Measurements from ENCODE around the gene NDUFAF2.
"Not testable (repeated sequence)": the region's sequence is repeated elsewhere in the genome, so short reads cannot be mapped to it uniquely, and the experiment has no call there.

Gene NDUFAF2

DNA sequence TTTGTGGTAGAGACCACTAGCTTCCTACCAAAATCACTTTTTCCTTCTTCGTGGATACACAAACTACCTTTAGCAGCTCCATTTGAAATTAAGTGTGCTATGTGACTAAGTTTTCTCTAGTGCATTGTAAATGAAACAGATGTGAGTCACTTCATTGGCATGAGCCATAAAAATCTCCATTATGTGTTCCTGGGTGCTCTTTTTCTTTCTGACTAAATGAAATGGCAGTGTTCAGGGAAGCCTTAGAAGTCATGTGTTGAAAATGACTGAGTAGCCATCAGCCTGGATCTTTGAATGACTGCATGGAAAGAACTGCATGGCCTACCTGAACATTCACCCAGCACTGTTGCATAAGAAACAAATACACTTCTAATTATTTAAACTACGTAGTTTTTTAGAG lies 107.9 kb downstream of the NDUFAF2 start:
- DNase-seq: no peak

- DNase-seq: no peak
Measured at GRCh38 chr5:61053937-61054336, 108.9 kb downstream of the NDUFAF2 start.

DNA sequence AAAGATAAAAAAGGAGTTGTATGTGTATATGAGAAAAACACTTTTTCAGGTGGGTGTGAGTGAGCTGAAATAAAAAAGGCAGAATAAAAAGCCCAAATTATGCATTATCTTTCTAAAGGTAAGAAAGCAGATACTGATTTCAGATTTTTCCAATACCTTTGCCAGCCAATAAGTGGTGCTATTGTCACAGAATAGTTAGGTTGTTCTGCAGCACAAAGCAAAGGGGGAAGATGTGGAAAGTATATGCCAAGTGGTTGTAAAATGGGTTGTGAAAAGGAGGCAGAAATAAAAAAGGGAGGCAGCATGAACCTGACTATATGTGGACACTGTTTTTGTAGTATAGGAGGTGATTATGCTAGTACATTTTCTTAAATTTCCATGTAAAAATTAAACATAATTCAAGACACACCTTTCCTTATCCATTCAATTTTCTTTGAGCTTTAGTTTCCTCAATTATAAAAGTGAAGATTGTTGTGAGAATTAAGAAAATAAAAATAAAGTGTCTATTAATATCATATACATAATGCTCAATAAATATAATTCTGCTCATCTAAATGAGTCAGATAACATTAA lies 110.5 kb downstream of the NDUFAF2 start:
- DNase-seq: no peak

DNA sequence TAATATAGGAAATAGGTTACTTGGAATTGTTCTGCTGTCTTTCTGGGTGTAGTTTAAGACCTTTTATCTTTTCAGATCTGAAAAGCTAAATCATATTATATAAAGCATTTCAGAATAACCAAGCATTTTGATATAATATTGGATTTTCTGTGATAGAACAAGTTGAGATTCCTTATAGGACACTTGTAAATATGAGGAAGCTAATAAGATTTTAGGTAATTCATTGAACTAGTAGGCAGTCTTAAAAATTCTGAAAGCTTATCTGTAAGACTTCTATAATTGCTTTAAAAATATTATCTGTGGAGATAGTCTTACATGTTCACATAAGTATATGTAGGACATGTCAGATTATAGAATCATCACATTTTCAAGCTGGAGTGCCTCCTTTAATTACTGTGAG lies 114.5 kb downstream of the NDUFAF2 start:
- no peak for DNase-seq

DNA sequence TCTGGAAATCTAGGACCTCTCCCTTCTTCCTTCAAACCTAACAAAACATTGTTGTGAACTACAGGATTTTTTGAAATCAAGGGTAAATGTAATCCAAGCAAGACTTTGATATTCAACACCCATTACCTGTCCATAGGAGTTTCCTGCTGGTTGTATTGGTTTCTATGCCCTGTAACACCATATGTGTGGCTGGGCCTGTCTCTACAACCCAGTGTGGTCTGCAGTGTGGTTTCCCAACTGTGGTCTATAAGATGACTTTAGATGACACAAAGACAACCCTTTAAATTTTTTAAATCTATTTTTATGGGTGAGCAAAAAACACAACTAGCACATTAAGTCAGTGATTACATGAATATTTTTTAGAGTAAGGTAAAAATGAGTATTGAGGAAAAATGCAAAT lies 124.1 kb downstream of the NDUFAF2 start:
- no peak for DNase-seq

DNA sequence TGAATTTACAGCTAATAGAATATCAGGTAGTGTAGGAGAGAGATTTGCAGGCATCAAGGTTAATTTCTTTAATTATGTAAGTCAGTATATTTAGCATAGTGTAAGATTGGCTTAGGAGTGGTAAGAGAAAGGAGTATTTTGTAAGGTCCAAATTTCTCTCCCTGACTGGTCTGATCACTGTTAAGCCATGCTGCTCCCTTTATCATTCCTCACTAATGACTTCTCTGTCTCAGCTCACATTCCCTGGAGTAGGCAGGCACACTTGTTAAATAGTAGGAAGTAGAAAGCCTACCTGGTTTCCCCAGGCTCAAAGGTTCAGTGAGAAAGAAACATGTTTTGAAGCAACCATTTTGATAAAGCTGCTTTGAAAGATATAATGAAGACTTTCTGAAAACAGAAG lies 126.5 kb downstream of the NDUFAF2 start:
- no peak for DNase-seq

DNA sequence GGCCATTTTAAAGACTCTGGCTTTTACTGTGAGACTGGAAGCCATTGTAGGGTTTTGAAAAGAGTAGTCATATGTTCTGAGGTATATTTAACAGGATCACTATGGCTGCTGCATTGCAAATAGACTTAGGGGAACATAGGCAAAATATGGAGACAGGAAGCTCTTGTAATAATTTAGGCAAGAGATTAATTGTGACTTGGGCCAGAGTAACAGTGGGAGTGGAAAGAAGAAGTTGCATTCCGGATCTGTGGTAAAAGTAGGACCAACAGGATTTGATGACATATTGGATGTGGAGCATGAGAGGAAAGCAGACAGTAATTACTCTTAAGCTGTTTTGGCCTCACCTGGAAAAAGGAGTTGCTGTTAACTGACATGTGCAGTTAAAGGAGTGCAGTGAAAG lies 131.6 kb downstream of the NDUFAF2 start:
- no peak for DNase-seq

- no peak for DNase-seq
Measured at GRCh38 chr5:61081741-61082140, 136.7 kb downstream of the NDUFAF2 start.

DNA sequence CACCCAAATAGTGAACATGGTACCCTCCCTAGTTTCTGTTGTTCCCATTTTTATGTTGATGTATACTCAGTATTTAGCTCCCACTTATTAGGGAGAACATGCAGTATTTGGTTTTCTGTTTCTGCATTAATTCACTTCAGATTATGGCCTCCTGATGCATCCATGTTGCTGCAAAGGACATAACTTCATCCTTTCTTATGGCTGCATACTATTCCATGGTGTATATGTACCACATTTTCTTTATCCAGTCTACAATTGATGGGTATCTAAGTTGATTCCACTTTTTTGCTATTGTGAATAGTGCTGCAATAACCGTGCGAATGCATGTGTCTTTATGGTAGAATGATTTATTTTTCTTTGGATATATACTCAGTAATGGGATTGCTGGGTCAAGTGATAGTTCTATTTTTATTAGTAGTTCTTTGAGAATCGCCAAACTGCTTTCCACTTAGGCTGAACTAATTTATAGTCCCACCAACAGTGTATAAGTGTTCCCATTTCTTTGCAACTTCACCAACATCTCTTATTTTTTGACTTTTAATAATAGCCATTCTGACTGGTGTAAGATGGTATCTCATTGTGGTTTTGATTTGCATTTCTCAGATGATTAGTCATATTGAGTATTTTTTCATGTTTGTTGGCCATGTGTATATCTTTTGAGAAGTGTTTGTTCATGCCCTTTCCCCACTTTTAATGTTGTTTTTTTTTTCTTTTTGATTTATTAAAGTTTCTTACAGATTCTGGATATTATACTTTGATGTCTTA lies 137.7 kb downstream of the NDUFAF2 start:
- DNase-seq: no peak

GRCh38 chr5:61084658-61085057 lies 139.7 kb downstream of the NDUFAF2 start:
- no peak for DNase-seq

DNA sequence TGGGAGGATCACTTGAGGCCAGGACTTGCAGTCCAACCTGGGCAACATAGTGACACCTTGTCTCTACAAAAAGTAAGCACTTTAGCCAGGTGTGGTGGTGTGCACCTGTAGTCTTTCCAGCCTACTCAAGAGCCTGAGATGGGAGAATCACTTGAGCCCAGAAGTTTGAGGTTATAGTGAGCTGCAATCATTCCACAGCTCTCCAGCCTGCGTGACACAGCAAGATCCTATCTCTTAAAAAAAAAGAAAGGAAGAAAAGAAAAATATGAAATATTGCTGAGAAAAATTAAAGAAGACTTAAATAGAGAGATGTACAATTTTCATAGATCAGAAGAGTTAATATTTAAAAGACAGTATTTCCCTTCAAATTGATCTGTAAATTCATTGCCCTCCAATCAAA lies 140.9 kb downstream of the NDUFAF2 start:
- no peak for DNase-seq

- DNase-seq: no peak
Measured at GRCh38 chr5:61087921-61088320, 142.9 kb downstream of the NDUFAF2 start.

- DNase-seq: no peak
Measured at GRCh38 chr5:61089351-61089750, 144.3 kb downstream of the NDUFAF2 start.

- DNase-seq: not testable (repeated sequence)
Measured at GRCh38 chr5:61093046-61093771, 148.2 kb downstream of the NDUFAF2 start.

- no peak for DNase-seq
Measured at GRCh38 chr5:61097465-61097864, 152.5 kb downstream of the NDUFAF2 start.

- DNase-seq: no peak
Measured at GRCh38 chr5:61098251-61098995, 153.4 kb downstream of the NDUFAF2 start.

- no peak for DNase-seq
Measured at GRCh38 chr5:61100437-61100836, 155.4 kb downstream of the NDUFAF2 start.

- DNase-seq: no peak
Measured at GRCh38 chr5:61114441-61114840, 169.4 kb downstream of the NDUFAF2 start.

DNA sequence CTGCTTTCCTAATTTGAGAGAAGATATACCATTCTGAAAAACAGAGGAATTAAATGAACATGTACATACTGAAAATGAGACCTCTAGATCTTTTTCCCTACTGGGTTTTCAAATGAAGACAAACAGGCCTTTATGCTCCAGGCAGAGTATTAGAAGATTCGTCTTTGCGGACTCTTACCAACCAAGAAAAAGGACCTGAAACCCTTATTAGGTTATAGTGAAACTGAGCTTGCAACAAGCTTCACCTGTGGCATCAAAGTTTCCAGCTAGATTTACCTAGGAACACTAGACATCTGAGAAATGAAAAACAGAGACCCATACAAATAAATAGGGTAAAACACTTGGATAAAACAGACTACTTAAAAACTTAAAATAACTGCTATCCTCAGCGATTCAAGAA lies 171.0 kb downstream of the NDUFAF2 start:
- no peak for DNase-seq

DNA sequence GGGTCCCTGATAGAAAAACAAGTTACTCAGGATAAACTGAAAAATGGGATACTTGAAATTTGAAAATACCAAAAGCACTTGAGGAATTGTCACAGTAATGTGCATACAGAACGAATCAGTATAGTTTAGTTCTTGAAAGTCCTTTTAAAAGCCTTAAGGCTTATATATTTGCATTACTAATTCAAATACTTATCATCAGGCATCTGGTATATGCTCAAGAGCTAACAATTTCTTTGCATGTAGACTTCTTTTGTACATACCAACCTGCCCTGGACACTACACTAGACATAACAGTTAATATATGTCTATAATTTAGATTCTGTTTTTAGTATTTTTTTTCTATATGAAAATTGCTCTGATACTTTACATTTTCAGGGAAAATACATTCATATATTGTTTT lies 174.1 kb downstream of the NDUFAF2 start:
- no peak for DNase-seq

- DNase-seq: no peak
Measured at GRCh38 chr5:61120534-61120933, 175.5 kb downstream of the NDUFAF2 start.

- DNase-seq: no peak
Measured at GRCh38 chr5:61123145-61123544, 178.1 kb downstream of the NDUFAF2 start.

- DNase-seq: no peak
Measured at GRCh38 chr5:61130289-61130688, 185.3 kb downstream of the NDUFAF2 start.
